ENCODE data around the gene MEA1.
A peak's percentile ranks its signal among the peaks of the same experiment; 100 is the strongest.

MEA1 gene

GRCh38 chr6:43037706-43038105 is 24.0 kb upstream of the MEA1 start:
- DNase-seq, result no peak

- no peak for DNase-seq
Observed at GRCh38 chr6:43037197-43037596, 23.5 kb upstream of the MEA1 start.

- no peak for DNase-seq
Observed at GRCh38 chr6:43036712-43037111, 23.0 kb upstream of the MEA1 start.

GRCh38 chr6:43035495-43036194 is 21.9 kb upstream of the MEA1 start:
- DNase-seq, result no peak

GRCh38 chr6:43034190-43034525 is 20.4 kb upstream of the MEA1 start:
- DNase-seq, result no peak

GRCh38 chr6:43033496-43034189 is 19.9 kb upstream of the MEA1 start:
- no peak for DNase-seq

GRCh38 chr6:43032326-43032725 is 18.6 kb upstream of the MEA1 start:
- DNase-seq, result no peak

GRCh38 chr6:43029120-43029519 is 15.4 kb upstream of the MEA1 start:
- no peak for DNase-seq

GRCh38 chr6:43026365-43026764 is 12.6 kb upstream of the MEA1 start:
- DNase-seq, result no peak

- no peak for DNase-seq
Observed at GRCh38 chr6:43024436-43024835, 10.7 kb upstream of the MEA1 start.

- peak; percentile 82 for DNase-seq
Observed at GRCh38 chr6:43021270-43022047, 7.7 kb upstream of the MEA1 start, which contains the start of gene RRP36. Gene RRP36 (plus strand): TSS chr6:43021623. CDS start chr6:43021655, 32 bp downstream.

- DNase-seq, result no peak
Observed at GRCh38 chr6:43020847-43021246, 7.1 kb upstream of the MEA1 start.

- no peak for DNase-seq
Observed at GRCh38 chr6:43020052-43020705, 6.4 kb upstream of the MEA1 start.

GRCh38 chr6:43019152-43019551 is 5.4 kb upstream of the MEA1 start:
- no peak for DNase-seq

- no peak for DNase-seq
Observed at GRCh38 chr6:43016943-43017334, 3.2 kb upstream of the MEA1 start.

GRCh38 chr6:43016176-43016942 is 2.6 kb upstream of the MEA1 start:
- no peak for DNase-seq

- DNase-seq, result peak; percentile 52
Observed at GRCh38 chr6:43014434-43014909, 726 bp upstream of the MEA1 start.

- peak; percentile 74 for DNase-seq
Observed at GRCh38 chr6:43013097-43013842, 476 bp downstream of the MEA1 start.

GRCh38 chr6:43012364-43012763 is 1.4 kb downstream of the MEA1 start:
- DNase-seq, result no peak

- no peak for DNase-seq
Observed at GRCh38 chr6:43011207-43011606, 2.5 kb downstream of the MEA1 start.

GRCh38 chr6:43009124-43009523 is 4.6 kb downstream of the MEA1 start:
- peak; percentile 34 for DNase-seq

GRCh38 chr6:43007126-43007525 is 6.6 kb downstream of the MEA1 start:
- DNase-seq, result no peak
